PFSK-1 (cell line): ENCODE data around the gene SERGEF.

Experiments
- FOXP2 ChIP-seq: optimal IDR thresholded peaks from 2 replicates; pipeline ENCODE3; 2011; ENCODE audit warnings: borderline replicate concordance, control low read depth, inconsistent platforms; ENCODE audit not compliant: insufficient read depth; ENCODE audit errors: extremely low read length, extremely low read depth
- POLR2AphosphoS5 ChIP-seq: IDR thresholded peaks from 2 replicates; pipeline ENCODE4 v1.6.1; 2012; ENCODE audit warnings: low read depth, mild to moderate bottlenecking, control low read depth, low read length, moderate library complexity
- SIN3A ChIP-seq: IDR thresholded peaks from 2 replicates; pipeline ENCODE4 v1.6.1; 2012; ENCODE audit warnings: mild to moderate bottlenecking, low read length, moderate library complexity, borderline replicate concordance; ENCODE audit not compliant: insufficient read depth
- TAF1 ChIP-seq: IDR thresholded peaks from 2 replicates; pipeline ENCODE4 v1.6.1; 2012; ENCODE audit warnings: low read length, control low read depth, borderline replicate concordance; ENCODE audit not compliant: insufficient read depth
- TF ChIP-seq, protein P1 (sequence below), 2 experiments: IDR thresholded peaks; 2 replicates each; pipeline versions ENCODE4 v1.6.1 to v1.8.0; 2011 to 2012; ENCODE audit warnings: low read depth in 2 of 2, low read length in 2 of 2, control low read depth in 1 of 2, inconsistent platforms in 1 of 2, mild to moderate bottlenecking in 1 of 2, moderate library complexity in 1 of 2; ENCODE audit not compliant: insufficient read depth in 1 of 2

SERGEF gene

GRCh38 chr11:17766590-17766989, 246.3 kb downstream of the SERGEF start:
- TF ChIP-seq TAF1 (no peak), FOXP2 (no peak), SIN3A (no peak), POLR2AphosphoS5 (no peak)
- TF ChIP-seq, protein P1, sequence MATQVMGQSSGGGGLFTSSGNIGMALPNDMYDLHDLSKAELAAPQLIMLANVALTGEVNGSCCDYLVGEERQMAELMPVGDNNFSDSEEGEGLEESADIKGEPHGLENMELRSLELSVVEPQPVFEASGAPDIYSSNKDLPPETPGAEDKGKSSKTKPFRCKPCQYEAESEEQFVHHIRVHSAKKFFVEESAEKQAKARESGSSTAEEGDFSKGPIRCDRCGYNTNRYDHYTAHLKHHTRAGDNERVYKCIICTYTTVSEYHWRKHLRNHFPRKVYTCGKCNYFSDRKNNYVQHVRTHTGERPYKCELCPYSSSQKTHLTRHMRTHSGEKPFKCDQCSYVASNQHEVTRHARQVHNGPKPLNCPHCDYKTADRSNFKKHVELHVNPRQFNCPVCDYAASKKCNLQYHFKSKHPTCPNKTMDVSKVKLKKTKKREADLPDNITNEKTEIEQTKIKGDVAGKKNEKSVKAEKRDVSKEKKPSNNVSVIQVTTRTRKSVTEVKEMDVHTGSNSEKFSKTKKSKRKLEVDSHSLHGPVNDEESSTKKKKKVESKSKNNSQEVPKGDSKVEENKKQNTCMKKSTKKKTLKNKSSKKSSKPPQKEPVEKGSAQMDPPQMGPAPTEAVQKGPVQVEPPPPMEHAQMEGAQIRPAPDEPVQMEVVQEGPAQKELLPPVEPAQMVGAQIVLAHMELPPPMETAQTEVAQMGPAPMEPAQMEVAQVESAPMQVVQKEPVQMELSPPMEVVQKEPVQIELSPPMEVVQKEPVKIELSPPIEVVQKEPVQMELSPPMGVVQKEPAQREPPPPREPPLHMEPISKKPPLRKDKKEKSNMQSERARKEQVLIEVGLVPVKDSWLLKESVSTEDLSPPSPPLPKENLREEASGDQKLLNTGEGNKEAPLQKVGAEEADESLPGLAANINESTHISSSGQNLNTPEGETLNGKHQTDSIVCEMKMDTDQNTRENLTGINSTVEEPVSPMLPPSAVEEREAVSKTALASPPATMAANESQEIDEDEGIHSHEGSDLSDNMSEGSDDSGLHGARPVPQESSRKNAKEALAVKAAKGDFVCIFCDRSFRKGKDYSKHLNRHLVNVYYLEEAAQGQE (IDR thresholded peaks at IDR 0.05; ENCODE audit: insufficient read depth in 1 of 2, low read depth in 2 of 2, low read length in 2 of 2) = no peak

- TF ChIP-seq SIN3A = no peak
- TF ChIP-seq, protein P1 (IDR thresholded peaks at IDR 0.05; ENCODE audit: insufficient read depth in 1 of 2, low read depth in 2 of 2, low read length in 2 of 2) = no peak
- no peak for TF ChIP-seq POLR2AphosphoS5
- TF ChIP-seq FOXP2 = no peak
Measured at GRCh38 chr11:17766073-17766359, 246.8 kb downstream of the SERGEF start.

- TF ChIP-seq, protein P1 (IDR thresholded peaks at IDR 0.05; ENCODE audit: insufficient read depth in 1 of 2, low read depth in 2 of 2, low read length in 2 of 2) = no peak
- TF ChIP-seq SIN3A (no peak), FOXP2 (no peak)
Measured at GRCh38 chr11:17765356-17766072, 247.3 kb downstream of the SERGEF start.

DNA sequence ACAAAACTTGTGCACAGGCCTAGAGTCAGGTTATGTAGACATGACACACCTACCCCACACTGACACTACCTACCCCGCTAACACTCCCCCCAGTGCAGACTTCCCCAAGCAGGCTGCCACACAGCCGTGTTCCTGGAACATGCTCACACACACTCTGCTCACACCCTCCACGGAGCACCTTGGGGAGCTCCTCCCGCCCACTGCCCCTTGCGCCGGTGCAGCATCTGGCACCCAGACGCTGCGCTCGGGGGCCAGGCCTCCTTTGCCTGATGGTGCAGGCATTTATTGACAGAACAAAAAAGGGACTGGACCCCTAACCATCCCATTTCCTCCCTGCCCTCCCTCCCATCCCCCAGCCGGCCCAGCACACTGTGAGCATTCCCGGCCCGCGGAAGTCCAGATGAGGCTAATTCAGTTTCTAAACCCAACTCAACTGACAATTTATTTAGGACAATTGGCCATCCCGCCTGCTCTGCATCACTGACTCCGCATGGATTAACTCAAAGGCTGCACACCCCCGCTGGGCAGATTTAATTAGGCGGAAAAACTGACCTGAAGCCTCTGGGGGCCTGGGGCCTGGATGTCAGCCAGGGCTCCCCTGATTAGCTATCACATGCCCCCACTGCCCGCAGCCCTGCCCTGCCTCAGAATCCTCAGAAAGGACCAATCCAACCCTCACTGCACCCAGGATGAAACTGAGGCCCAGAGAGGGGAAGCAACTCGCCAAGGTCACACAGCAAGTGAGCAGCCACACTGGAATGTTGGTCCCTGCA, 248.2 kb downstream of the SERGEF start:
- TF ChIP-seq, protein P1 (IDR thresholded peaks at IDR 0.05; ENCODE audit: insufficient read depth in 1 of 2, low read depth in 2 of 2, low read length in 2 of 2) = no peak
- TF ChIP-seq POLR2AphosphoS5 (no peak), TAF1 (no peak), FOXP2 (no peak), SIN3A (no peak)
